ENCODE results near the gene FGD2. TPM values are rescaled to one million over a fixed set of nuclear protein-coding genes. Genes with fewer than 3 reads are reported as not detected.

FGD2 gene
- total RNA-seq, 1 donor from 2014 or later: 435 TPM

DNA sequence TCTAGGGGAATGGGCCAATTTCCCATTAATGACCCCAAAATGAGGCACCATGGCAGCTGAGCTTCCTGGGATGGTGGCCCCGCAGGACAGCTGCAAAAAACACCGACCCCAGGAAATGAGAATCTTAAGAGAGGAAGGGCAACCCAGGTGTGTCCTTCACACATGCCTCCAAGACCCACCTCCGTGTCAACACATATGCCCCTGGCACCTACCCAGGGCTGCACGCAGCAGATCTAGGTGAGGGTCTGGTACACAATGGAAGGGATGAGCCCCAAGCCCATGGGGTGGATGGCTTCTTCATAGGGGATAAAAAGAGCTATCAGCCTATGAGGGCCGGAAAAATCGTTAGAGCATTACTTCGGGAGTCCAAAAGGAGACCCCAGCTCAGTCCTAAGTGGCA, 28.9 kb upstream of the FGD2 start:
- Mint-ChIP-seq H3K27me3 (no peaks in the 10 kb centered on the region), H3K4me3 (no peak overlapping the region), H3K4me1 (peaks cover 23% of the 10 kb centered on the region), H3K36me3 (ENCODE audit: low read depth) (peaks cover 92% of the 10 kb centered on the region), H3K27ac (no peak overlapping the region), H3K9me3 (no peaks in the 10 kb centered on the region)
- DNase-seq (no peak), ATAC-seq (ENCODE audit: low read depth) (no peak)
- TF ChIP-seq, protein P1, sequence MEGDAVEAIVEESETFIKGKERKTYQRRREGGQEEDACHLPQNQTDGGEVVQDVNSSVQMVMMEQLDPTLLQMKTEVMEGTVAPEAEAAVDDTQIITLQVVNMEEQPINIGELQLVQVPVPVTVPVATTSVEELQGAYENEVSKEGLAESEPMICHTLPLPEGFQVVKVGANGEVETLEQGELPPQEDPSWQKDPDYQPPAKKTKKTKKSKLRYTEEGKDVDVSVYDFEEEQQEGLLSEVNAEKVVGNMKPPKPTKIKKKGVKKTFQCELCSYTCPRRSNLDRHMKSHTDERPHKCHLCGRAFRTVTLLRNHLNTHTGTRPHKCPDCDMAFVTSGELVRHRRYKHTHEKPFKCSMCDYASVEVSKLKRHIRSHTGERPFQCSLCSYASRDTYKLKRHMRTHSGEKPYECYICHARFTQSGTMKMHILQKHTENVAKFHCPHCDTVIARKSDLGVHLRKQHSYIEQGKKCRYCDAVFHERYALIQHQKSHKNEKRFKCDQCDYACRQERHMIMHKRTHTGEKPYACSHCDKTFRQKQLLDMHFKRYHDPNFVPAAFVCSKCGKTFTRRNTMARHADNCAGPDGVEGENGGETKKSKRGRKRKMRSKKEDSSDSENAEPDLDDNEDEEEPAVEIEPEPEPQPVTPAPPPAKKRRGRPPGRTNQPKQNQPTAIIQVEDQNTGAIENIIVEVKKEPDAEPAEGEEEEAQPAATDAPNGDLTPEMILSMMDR (IDR thresholded peaks at IDR 0.05): no peak
- CTCF ChIA-PET: interaction anchor here (0.9 to 12.5 kb wide), 6 partner anchors 21 to 196 kb away, joined by 3 to 167 read pairs (median 4); no protein-coding TSS in a partner anchor
- intact Hi-C loops (cut with micrococcal nuclease): no loop called here
- POLR2A ChIA-PET: interaction anchor here (2.1 kb wide), 1 partner anchor 42 kb away, joined by 6 read pairs; no protein-coding TSS in a partner anchor

DNA sequence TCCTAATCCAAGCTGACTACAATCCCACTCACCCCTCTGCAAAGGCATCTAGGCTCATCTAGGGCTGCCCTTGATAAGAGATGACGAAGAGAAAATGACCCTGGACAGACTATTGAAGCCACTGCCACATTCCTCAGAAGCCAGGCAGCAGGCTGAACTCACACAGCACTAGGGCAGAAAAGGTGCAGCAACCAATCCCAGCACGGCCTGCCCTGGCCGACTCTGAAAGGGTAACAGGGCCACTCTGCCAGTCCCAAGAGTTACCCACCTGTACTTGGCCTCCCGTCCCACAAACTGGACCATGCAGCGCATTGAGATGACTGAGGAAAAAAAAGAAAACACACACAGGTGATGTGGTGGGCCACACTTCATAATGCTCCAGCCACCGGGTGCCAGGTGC, 28.5 kb upstream of the FGD2 start:
- Mint-ChIP-seq H3K9me3 (no peaks in the 10 kb centered on the region), H3K4me3 (no peak overlapping the region), H3K27me3 (no peaks in the 10 kb centered on the region), H3K27ac (no peak overlapping the region), H3K4me1 (peaks cover 27% of the 10 kb centered on the region), H3K36me3 (ENCODE audit: low read depth) (peaks cover 92% of the 10 kb centered on the region)
- TF ChIP-seq, protein P1 (IDR thresholded peaks at IDR 0.05): no peak
- ChIA-PET CTCF (interaction anchor here (0.8 to 12.5 kb wide), 9 partner anchors 27 to 233 kb away, joined by 3 to 167 read pairs (median 4); no protein-coding TSS in a partner anchor), POLR2A (interaction anchor here (0.7 to 1.6 kb wide), 7 partner anchors 9 to 199 kb away, joined by 3 to 12 read pairs (median 8); partner anchors contain the start of genes FGD2, MTCH1 and PI16)
- ATAC-seq (ENCODE audit: low read depth) (no peak), DNase-seq (no peak)
- intact Hi-C loops (cut with micrococcal nuclease): loop anchor here (1.0 kb wide), 3 partner anchors 28 to 233 kb away; partner anchors contain the start of gene FGD2

DNA sequence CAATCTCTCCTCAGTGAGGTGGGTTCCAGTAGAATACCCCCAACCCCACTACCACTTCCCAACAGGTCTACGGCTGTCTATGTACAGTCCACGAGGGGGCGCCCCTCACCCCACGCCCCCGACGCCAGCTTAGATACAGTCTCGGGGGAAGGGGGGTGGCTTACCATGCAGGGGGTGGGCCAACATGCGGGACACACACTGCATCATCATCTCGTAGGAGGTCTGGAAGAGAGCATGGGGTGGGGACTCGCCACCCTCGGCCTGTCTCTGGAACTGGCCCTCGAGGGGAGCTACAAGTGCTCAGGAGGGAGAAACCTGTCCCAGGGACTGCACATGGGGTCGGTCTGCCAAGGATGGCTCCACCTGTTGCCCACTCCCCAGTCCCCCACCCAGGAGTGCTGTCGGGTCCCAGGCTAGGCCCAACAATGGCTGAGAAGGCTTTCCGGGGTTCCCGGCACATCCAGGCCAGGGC, 27.9 kb upstream of the FGD2 start:
- DNase-seq: no peak
- H3K27ac Mint-ChIP-seq: no peak overlapping the region
- CTCF ChIA-PET: interaction anchor here (0.8 to 12.5 kb wide), 9 partner anchors 11 to 232 kb away, joined by 3 to 167 read pairs (median 4); no protein-coding TSS in a partner anchor

DNA sequence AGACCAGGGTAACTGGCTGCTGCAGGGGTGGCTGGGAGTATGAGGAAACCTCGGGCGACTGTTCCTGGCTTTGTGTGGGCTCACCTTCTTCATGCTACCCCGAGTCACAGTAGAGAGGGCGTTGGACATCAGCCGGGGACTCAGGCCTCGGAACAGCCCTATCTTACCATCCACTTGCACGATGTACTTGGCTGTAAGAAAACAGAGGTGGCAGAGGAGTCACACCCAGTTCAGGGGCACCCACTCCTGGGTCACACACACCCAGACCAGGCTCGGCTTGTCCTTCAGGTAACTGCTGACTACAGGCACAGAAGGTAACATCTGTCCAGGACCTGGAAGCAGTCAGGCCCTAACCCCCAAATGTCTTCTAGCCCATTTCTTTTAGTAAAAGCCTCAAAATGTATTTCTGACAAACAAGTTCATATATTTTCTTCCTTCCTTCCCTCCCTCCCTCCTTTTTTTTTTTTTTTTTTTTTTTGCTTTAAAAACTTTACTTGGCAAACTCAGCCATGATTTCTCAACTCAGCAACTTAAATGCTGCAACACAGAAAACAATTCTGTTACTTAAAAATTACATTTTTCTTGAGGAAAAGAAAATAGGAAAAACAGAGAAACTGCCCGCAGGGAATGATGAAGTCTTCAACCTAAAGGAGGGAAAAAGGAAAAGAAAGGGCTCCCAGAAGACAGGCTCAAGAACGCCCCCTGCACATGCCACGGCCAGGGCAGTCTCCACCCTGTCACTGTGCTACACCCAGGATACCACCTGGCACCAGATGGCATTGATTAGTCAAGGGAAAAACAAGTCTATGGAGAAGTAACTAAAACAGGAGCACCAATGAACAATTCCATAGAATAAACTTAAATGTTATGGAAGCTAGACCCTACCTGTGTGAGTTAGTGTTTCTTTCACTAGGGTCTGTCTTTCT, 26.8 kb upstream of the FGD2 start:
- Mint-ChIP-seq H3K4me1 (peaks cover 30% of the 10 kb centered on the region), H3K9me3 (no peaks in the 10 kb centered on the region), H3K4me3 (no peak overlapping the region), H3K36me3 (ENCODE audit: low read depth) (peaks cover 77% of the 10 kb centered on the region), H3K27ac (no peak overlapping the region), H3K27me3 (no peaks in the 10 kb centered on the region)
- CTCF ChIA-PET: interaction anchor here (0.9 to 12.5 kb wide), 10 partner anchors 28 to 231 kb away, joined by 3 to 167 read pairs (median 6); partner anchors contain the start of gene C6orf89
- intact Hi-C loops (cut with micrococcal nuclease): loop anchor here (2.0 kb wide), 1 partner anchor 94 kb away; the partner anchor contains the start of gene C6orf89
- no peak for ATAC-seq (ENCODE audit: low read depth)
- DNase-seq: no peak
- TF ChIP-seq, protein P1 (IDR thresholded peaks at IDR 0.05): no peak
- POLR2A ChIA-PET: interaction anchor here (0.6 to 3.6 kb wide), 6 partner anchors 7 to 191 kb away, joined by 3 to 18 read pairs (median 7); partner anchors contain the start of genes FGD2, MTCH1 and PIM1

More for the DNA sequence above, 27.9 kb upstream of the FGD2 start:
- TF ChIP-seq, protein P1 (IDR thresholded peaks at IDR 0.05): no peak
- no peaks in the 10 kb centered on the region for H3K27me3 Mint-ChIP-seq
- ATAC-seq (ENCODE audit: low read depth): peak; percentile 85
- H3K36me3 Mint-ChIP-seq (ENCODE audit: low read depth): peaks cover 88% of the 10 kb centered on the region
- H3K4me1 Mint-ChIP-seq: peaks cover 30% of the 10 kb centered on the region
- intact Hi-C loops (cut with micrococcal nuclease): loop anchor here (1.0 kb wide), 3 partner anchors 28 to 233 kb away; partner anchors contain the start of gene FGD2
- no peak overlapping the region for H3K4me3 Mint-ChIP-seq
- POLR2A ChIA-PET: interaction anchor here (0.7 to 1.6 kb wide), 7 partner anchors 9 to 198 kb away, joined by 3 to 12 read pairs (median 8); partner anchors contain the start of genes FGD2, MTCH1 and PI16
- no peaks in the 10 kb centered on the region for H3K9me3 Mint-ChIP-seq
